ENCODE results near the gene NCOA7.

DNA sequence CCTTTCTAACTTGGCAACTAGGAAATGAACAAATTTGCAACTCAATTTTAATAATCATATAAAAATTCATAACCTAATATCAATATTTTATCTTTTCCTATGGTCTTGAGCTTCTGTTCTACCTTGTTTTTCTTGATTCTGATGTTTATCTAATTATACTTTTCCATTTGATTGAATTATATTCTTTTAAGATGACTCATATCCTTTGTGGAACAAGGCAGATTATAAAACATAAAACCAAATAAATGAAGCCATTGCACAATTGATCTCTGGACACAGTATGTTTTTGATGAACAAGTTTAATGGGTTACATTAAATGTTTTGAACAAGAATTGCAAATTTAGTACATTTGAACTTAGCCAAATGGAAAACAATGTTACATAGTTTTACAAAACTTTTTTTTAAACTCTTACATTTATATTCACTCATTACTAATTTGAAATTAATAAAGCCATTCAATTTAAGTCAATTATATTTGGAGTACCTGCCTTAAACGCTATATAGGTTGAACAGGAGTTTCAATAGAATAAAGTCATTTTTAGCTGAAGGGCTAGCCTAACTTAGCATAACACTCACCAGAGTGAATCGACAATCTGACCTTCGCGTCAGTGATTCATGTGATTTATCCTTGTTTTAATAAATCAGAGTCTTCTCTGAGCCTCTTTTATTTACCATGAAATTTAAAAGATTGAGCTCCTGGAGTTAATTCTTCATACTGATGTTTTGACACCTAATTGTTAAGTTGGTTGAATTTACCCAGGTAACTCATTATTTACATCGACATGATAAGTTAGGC, 3.8 kb downstream of the NCOA7 start:
- no peak for TF ChIP-seq POLR2A (IDR thresholded peaks at IDR 0.05)
- TF ChIP-seq, protein P1, sequence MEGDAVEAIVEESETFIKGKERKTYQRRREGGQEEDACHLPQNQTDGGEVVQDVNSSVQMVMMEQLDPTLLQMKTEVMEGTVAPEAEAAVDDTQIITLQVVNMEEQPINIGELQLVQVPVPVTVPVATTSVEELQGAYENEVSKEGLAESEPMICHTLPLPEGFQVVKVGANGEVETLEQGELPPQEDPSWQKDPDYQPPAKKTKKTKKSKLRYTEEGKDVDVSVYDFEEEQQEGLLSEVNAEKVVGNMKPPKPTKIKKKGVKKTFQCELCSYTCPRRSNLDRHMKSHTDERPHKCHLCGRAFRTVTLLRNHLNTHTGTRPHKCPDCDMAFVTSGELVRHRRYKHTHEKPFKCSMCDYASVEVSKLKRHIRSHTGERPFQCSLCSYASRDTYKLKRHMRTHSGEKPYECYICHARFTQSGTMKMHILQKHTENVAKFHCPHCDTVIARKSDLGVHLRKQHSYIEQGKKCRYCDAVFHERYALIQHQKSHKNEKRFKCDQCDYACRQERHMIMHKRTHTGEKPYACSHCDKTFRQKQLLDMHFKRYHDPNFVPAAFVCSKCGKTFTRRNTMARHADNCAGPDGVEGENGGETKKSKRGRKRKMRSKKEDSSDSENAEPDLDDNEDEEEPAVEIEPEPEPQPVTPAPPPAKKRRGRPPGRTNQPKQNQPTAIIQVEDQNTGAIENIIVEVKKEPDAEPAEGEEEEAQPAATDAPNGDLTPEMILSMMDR (IDR thresholded peaks at IDR 0.05), result no peak
